Superior temporal gyrus (tissue), 1 donor: ENCODE data around the gene DCC.

Source experiments
- DNase-seq: peaks from one replicate; pipeline ENCODE4 v3.0.0-alpha.2; 2016; ENCODE audit errors: extremely low spot score

The DCC gene

DNA sequence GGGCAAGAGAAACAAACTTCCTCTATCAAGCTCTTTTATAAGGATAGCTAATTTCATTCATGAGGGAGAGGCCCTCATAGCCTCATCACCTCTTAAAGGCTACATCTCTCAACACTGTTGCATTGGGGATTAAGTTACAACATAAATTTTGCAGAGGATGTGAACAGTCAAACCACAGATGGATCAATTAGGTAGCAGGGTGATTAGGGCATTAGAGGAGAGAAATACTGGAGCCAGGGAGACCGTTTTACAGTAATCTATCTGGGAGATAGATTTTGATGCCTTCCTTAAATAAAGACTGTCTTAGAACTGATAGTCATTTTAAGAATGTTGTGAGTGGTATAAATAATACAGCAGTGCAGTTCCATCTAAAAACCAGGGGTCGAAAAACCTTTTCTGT lies 258.9 kb downstream of the DCC start:
- no peak for DNase-seq

DNA sequence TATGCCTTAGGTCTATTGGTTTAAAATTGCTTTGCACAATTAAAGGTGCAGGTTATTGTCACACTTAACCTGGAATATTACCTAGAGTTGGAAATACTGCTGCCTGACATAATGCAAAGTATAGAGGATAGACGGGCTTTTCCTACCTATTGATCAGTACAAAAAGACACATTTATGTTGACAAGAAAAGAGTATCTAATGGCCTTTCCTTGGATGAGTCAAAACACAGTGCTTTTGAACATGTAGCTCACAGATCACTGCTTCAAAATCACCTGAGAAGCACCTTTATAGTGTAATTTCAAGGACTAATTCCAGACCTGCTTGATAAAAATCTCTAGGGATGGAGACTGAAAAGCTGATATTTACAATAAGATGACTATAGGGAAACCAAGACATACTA lies 262.8 kb downstream of the DCC start:
- no peak for DNase-seq

DNA sequence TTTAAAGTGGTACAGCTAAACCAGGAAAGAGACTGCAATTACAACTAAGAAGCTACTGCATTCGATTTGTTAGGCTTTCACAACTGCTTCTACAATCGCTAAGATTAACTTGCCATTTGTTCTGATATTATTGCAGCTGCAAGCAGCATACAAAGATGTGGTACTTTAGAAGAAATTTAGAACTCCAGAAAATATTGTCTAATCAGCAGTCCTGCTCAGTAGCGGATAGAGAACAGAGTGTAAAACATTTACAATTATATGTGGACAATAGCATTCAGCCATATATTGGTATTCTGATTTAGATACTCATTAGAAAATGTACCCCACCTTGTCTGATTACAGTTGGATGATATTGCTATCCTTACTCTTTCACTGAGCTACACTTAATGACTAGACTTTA lies 265.3 kb downstream of the DCC start:
- no peak for DNase-seq

DNA sequence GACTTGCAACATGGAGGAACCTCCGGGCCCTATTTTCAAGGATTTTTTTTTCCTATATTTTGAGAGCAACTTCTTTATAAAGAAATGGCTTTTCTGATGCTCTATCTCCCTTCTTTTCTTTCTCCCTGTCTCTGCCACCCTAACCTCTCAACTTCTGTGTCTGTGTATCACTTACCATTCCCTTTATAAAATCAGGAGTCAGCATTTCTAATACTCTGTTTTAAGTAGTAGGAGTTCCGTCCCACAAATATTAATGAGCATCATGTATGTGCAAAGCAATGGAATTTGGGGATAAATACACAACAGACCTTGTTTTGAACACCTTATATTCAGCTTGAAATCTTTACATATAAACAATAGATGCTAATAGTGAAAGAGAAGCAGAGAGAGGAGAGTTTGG lies 268.0 kb downstream of the DCC start:
- no peak for DNase-seq

DNA sequence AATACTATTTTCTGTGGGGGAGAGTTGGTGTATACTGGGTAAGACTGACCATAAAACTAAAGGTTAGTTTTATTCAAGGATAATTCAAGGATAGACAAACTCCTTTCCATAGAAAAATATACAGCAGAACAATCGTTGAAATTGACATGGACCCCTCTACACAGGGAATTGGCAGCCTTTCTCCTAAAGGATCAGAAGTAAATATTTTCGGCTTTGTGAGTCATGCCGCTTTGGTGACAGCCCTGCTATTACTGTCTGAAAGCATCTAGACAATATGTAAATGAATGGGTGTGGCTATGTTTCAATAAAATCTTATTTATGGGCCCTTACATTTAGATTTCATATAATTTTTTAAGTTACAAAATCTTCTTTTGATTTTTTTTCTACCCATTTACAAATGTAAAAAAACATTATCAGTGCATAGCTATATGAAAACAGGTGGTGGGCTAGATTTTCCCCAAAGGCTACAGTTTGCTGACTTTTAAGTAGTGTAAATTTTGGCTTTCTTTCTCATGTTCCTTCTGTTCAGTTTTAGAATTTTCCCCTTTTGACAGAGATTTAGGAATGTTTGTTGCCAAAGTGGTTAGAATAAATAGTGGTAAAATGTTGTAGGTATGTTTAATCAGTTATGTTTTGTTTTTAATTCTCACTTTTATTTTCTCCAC lies 270.6 kb downstream of the DCC start:
- DNase-seq: no peak

DNA sequence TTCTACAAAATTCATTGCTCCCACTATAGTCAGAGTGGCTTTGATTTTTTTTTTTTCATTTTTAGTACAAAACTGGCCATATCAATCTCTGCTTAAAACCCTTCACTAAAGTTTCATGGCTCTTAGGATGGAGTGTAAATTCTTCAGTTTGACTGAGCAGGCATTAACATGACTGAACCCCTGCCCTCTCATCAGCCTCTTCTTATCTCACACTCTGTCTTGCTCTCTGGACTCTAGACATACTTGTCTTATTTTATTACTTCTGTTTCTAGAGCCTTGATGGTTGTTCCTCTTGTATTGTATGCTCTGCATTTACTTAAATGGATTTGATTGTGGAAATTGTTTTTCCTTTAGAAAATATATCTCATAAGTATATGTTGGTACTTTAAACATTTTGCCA lies 272.4 kb downstream of the DCC start:
- DNase-seq: no peak

DNA sequence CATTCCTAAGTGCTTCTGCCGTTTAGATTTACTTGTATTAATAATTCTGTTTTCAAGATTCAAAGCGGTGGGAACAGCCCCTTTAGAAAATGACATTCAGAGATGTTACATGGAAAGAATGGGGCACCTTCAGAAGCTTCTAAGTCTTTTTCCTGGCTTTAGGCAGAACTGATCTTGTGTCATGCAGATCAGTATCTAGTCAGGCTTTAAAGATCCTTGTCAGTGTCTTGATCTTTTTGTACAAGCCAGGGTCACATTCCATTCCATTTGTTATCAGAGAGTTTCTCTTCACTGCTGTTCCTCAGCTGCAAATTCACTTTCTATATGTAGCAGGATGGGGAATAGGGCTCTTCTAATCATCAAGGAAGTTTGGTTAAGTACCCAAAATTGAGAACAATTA lies 275.3 kb downstream of the DCC start:
- no peak for DNase-seq

DNA sequence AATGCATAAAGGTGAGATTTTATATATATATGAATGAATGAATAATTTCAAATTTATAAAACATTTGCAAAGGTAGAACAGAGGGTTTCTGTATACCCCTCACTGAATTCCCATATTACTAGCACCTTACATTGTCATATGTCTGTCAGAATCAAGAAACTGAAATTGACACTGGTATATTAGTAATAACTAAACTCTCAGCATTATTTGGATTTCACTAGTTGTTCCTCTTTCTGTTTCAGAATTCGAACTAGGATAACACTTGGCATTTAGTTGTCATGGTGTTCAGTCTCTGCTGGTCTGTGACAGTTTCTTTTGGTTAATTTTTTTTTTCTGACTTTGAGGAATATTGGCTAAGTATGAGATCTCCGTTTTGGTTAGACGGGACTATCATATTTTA lies 275.9 kb downstream of the DCC start:
- DNase-seq: no peak

DNA sequence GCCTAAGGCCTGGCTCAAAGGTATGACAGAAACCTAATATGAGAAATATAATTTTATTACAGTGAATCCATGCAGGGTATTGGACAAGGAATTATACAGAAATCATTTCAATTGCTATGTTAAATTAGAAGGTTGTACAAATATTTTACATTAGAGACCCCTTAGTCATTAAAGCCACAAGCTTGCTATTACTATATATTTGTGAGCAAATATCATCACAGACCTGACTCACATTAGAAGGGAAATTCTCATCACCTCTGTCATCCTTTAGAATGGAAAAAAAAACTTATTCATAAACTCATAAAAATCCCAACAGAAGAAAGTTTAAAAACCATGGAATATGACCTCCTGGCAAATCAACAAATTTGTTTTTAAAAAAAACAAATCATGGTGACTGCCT lies 277.9 kb downstream of the DCC start:
- no peak for DNase-seq

DNA sequence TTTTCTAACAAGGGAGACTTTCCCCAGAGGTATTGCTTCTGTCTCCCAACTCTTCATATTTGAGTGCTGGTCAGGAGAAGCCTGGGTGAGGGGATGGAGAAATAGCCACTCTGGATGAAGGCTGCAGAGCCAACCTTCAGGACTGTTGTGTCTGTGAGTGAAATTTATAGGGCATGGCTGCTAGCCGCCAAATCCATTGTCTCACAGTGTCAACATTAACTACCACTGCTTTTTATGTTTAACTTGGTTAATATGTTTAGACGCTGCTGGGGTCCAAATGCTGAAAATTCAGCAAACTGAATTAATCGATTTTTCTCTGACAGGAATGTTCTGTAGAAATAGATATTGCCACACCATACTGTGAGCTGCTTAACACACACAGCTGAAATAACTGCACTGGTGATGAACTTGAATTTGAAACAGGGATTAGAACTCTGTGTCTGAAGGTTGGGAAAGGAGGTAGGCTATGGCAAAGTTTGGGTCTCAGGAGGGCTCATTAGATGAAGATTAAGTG lies 281.0 kb downstream of the DCC start:
- no peak for DNase-seq

DNA sequence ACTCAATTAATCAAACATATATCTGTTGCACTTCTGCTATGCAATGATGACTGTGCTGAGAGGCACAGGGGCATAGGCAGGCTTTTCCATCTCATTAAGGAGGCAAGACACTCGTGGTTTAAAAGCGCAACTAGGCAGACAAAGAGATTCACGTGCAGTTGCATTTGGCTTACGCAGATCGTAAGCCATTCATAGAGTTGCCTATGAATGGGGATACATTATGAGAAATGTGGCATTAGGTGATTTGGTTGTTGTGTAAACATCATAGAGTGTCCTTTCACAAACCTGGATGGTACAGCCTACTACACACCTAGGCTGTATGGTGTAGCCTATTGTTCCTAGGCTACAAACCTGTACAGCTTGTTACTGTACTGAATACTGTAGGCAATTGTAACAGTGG lies 284.7 kb downstream of the DCC start:
- DNase-seq: no peak

DNA sequence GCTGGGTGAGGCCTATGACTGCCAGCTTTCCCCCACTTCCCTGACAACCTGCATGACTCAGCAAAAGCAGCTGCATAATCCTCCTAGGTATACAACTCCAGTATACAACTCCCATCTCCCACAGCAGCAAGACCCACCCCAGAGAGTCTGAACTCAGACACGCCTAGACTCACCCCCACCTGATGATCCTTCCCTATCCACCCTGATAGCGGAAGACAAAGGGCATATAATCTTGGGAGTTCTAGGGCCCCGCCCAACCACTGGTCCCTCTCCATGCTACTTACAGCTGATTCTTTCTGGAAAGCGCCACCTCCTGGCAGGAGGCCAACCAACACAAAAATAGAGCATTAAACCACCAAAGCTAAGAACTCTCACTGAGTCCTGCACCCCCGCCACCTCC lies 296.5 kb downstream of the DCC start:
- DNase-seq: no peak

DNA sequence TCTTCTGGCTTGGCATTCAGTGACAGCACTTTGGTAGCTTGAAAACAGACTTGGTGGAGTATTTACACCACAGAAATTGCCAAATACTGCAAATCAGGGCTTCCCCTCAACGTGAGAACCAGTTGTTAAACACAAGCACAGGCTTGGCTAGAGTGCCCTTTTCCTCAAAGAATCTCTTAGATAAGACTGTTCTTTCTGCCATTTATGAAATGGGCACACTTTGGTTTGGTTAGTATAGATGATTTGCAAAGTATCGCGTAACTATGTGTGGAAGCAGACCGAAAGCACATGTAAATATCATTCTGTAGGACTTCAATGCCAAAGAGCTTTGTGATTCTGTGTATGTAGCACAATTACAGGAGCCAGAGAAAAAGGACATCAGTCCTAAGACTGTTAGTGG lies 308.2 kb downstream of the DCC start:
- no peak for DNase-seq

DNA sequence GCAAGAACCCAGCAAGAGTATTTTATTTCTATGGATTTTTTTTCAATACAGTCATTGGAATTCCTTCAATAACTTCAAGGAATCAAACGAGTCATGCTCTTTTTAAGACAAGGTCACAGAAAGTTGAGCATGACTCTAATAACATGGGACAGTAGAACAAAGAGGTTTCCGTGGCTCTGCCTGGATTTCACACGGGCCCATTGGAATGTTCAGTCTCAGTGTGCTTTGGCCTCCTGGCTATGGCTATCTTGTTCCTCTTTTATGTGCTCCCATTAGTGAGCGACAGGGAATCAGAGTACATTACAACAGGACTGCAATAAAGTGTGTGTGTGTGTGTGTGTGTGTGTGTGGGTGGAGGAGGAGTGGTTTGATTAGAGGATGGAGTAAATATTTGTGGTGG lies 312.4 kb downstream of the DCC start:
- no peak for DNase-seq

DNA sequence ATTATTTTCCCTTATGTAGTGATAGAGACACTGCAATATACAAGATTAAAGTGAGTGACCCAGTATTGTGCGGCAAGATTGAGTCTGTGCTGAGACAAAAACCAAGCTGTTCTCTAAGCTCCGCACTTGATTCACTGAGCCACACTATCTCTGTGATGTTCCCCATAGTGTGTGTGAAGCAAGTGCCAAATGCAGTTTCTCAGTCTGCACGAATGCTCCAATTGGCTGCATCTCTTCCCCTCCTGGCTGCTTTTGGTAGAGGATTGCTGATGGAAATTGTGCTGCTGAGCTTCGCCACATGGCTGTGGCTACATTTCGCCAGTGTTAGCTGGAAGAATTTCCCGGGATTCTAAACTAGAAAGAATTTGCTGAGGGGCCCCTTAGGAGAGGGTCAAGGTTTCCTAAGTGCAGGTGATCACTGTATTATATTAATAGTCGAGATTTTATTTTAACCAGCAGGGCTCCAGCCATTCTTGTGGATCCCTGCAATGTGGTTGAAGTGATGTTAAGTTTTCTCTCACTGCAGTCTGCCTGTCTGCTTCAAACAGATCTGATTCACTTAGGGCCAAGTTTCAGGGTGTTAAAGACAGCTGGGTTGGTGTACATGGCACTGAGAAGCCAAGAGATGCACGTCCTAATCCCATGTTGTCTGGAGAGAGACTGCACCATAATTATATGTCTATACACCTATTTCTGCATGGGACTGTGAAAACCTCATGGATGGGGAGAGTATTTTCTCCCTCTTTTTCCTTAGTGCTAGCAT lies 317.2 kb downstream of the DCC start:
- DNase-seq: no peak

DNA sequence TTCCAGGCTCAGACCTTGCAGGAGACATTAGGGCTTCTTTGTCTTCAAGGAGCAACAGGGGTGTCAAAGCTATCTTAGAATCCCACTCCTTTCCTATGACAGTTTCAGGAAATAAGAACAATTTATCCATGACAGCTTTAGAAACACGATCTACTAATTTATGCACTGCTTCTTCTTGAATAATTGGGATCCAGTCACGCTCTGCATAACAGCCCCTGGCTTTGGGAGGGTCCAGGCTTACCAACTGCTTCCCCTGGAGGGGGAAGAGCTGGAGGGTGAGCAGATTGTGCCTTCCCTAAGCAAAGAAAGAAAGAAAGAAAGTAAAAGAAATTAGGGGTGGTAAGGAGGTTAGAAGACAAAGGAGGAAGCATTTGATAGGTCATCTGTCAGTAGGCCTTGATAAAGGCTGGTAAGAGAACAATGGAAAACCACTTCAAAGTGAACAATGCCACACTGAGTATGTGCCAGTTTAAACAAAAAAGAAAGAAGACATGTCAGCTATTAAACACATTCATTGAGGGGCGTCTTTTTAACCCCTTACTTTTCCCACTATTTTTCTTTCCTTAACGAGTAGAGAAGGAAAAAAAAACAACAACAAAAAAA lies 327.6 kb downstream of the DCC start:
- DNase-seq: no peak

DNA sequence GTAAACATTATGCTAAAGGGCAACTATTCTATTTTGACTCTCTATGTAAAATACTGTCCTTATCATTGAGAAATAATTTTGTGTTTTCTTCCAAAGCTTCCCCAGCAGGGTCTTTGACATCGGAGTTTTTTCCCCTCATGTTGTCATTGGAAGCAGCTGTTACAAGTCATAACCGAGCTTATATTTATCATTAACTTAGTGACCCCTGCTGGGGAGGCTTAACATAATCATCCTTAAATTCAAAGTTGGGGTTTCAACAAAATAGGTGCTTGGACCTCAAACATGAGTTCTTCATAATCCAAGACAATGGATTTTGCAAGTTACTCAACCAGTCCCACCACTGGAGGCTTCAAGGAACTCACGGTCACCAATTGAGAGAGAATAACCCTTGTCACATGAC lies 330.9 kb downstream of the DCC start:
- DNase-seq: peak; percentile 78

DNA sequence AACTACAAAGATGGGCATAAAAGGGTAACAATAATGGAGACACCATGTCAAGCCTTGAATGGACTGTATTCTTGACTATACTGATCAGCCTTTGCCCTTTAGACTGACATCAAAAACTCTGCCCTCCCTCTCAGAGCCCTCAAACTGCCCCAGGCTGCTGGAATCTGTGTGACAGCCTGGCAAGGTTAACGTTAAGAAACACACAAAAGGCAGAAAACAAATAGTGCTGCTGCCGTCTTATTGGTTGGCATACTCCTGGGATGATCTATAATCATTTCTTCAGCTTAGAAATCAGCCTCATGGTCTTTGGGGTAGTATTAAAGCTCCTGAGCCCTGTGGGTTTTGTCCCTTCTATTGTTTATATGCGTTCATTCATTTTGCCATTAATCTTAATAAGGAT lies 338.0 kb downstream of the DCC start:
- no peak for DNase-seq

DNA sequence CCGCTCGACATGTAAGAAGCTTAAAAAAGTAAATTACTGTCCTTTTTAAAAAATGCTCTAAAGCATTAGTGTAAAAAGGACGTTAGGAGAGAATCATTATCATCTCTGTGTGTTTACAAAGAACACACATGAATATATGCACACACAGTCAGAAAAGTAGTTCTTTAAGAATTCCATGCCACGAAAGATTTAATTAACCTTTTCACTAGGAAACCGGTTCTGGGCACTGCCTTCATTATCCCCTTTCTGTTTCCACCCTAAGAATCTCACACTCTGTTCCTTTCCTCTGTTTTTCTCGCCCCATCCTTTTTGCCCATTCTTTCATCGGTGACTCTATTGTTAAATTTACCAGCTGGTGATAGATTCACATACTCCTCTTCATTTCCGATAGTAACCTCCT lies 338.6 kb downstream of the DCC start:
- DNase-seq: no peak

DNA sequence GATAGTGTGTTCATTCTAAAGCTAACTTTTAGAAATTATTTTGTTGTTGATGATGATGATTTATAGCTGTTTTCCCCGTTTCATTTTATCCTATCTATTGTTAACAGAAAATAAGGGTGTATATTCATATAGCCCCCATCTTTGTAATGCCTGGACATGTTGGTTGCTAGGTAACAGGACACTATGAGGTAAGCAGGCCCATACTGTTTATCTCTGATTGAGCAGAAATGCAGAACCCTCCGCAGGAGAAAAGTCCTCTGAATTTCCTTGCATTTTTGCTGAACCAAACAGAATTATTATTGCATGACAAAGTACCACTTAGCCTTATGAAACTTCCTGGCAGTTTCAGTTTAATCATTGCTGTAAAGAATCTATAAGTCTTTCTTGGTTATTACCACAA lies 339.4 kb downstream of the DCC start:
- no peak for DNase-seq

DNA sequence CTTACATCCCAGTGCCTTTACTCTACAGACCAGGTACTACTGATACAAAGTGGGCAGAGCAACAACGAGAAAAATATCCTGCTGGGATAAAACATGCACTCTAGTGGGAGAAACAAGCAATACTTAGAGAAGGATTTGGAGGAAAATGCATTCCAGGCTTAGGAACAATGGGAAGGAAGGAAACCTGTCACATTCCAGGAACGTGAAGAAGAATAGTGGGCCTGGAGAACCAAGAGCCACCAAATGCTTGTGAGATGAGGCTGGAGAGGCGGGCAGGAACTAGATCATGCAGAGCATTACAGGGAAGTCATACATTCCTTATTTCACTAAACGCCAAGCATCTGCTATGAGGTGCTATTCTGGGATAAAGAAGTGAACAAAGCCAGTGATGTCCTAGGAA lies 342.3 kb downstream of the DCC start:
- no peak for DNase-seq

DNA sequence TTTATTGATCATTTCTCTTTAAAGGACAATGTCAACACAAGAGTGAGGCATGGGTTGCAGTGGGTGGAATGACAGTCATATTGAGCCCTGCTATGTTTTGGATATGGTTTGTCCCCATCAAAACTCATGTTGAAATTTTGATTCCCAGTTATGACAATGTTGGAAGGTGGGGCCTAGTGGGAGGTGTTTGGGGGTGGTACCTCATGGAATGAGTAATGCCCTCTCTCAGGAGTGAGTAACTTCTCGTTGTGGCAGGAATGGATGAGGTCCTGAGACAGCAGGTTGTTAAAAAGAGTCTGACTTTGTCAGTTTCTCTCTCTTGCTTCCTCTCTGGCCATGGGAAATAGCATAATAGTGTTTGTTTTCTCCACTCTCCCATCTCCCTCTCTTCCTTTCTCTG lies 345.3 kb downstream of the DCC start:
- no peak for DNase-seq

DNA sequence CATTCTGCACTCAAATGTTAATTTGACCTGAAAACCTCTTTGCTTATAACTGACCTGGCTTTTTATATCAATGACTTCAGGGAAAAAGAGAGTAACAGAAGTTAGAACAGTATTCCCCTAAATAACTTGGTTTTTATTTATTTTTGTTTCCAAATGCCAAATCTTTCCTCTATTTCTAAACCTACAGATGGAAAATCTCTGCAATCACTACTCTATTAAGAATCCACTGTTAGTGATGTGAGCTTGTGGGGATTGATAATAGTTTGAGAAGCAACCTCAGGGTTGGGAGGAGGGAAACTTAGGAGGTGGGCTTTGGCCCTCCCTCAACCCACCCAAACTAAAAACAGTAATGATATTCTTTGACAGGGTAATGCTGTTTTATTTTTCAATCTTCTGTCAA lies 351.8 kb downstream of the DCC start:
- no peak for DNase-seq
